HG03097 (cell line): ENCODE results near the gene SIPA1L3.
"Not testable (repeated sequence)": the region's sequence is repeated elsewhere in the genome, so short reads cannot be mapped to it uniquely, and the experiment has no call there.

ENCODE experiments used
- ATAC-seq: cut with Tn5 transposase; IDR thresholded peaks from one replicate; pipeline ENCODE4 v1.9.1; 2021; ENCODE audit not compliant: unreplicated experiment, low FRiP score

The SIPA1L3 gene

GRCh38 chr19:38015216-38015615, 108.2 kb downstream of the SIPA1L3 start:
- no peak for ATAC-seq

DNA sequence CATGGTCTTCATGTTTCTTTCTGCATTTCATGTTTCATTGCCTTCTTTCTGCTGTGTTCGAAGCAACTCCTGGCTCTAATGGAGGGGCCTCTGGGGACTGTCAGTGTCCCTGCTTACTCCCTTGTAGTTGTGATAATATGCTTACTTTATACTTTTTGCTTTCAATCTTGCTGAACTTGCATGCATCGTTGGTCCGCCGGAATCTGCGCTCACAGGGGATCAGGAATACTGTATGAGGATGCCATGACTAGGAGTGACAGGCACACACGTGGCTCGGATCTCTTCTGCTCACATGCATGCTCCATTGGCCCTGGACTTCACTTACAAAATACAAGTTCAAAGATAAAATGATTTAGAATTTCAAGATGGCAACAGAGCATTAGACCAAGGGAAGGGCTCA, 108.8 kb downstream of the SIPA1L3 start:
- ATAC-seq = no peak

- no peak for ATAC-seq
Measured at GRCh38 chr19:38017401-38018151, 110.6 kb downstream of the SIPA1L3 start.

DNA sequence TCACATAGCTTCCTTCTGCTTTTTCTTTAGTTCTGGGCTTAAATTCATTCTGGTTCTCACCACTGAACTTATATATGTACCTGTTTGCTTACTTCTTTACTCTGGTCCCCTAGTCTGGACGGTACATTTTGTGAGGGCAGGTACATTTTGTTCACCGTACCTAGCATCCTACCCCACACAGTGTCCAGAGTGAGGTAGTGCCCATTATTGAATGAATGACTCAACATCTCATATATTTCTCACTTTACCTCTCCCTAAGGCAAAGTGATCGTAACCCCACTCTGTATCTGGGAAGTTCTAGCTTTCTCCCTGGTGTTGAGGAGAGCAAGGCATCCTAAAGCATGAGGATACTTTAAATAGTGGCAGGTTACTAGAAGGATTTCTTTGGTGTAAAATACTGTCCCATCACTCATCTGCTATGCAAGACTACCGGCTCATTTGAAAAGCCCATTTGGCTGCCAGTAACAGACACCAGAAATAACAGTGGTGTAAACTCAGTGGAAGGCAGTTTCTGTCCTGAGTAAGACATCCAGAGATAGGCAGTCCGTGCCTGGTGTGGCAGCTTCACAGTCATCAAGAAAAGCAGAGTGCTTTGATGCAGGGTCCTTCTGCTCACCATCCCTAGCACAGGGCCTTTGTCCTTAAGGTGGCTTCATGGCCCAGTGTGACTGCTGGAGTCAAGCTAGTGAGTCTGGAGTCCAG, 111.8 kb downstream of the SIPA1L3 start:
- no peak for ATAC-seq

- ATAC-seq = no peak
Measured at GRCh38 chr19:38019396-38019724, 112.4 kb downstream of the SIPA1L3 start.

GRCh38 chr19:38020311-38020710, 113.3 kb downstream of the SIPA1L3 start:
- no peak for ATAC-seq

DNA sequence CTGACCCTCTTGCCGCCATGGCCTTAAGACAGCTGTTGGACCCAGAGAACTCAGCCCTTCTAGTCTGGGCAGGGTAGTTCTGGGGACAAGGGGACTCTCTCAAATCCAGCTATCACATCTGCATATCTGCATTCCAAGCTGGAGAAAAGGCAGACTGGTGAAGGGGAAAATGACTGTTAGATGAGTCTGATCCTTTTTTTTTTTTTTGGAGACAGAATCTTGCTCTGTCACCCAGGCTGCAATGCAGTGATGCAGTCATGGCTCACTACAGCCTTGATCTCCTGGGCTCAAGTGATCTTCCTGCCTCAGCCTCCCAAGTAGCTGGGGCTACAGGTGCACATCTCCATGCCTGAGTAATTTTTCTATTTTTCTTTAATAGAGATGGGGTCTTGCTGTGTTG, 114.3 kb downstream of the SIPA1L3 start:
- ATAC-seq = no peak

GRCh38 chr19:38022791-38023670, 116.0 kb downstream of the SIPA1L3 start:
- ATAC-seq = no peak

DNA sequence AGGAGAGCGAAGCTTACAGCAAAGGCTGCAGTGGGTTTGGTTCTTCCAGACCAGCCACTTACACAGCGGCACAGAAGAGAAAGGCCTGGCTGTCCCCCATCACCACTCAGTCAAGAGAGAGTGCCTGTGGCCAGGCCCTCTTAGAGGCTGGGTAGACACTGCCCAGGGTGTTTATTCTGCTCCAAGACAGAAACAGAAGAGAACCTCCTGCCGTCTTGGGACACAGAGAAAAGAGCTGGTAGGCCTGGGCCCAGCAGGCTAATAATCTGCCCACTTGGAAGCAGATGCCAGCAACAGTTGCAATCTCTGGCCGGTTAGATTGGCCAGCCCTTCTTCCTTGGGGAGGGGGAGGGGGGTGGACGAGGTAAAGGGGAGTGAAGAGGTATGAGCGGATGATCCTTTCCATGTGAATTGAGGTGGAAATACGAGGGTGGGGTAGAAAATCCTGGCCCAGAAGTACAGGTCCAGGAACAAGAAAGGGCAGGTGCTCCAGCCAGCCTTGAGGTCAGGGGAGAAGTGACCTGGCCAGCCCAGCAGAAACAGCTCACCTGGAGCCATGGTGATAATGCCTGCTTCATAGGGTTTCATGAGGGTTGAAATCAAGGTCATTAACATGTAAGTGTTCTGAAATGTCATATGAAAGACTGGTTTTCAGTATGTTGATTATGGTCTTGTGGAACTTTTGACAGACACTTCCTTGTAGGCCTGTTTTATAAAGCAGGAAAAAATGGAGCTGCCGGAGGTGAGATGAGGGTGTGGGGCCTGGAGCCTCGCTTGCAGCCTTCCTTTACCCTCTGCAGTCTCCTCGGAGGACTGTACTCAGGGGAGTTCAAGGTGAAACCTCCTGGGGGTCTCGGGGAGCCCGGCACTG, 116.9 kb downstream of the SIPA1L3 start:
- no peak for ATAC-seq

DNA sequence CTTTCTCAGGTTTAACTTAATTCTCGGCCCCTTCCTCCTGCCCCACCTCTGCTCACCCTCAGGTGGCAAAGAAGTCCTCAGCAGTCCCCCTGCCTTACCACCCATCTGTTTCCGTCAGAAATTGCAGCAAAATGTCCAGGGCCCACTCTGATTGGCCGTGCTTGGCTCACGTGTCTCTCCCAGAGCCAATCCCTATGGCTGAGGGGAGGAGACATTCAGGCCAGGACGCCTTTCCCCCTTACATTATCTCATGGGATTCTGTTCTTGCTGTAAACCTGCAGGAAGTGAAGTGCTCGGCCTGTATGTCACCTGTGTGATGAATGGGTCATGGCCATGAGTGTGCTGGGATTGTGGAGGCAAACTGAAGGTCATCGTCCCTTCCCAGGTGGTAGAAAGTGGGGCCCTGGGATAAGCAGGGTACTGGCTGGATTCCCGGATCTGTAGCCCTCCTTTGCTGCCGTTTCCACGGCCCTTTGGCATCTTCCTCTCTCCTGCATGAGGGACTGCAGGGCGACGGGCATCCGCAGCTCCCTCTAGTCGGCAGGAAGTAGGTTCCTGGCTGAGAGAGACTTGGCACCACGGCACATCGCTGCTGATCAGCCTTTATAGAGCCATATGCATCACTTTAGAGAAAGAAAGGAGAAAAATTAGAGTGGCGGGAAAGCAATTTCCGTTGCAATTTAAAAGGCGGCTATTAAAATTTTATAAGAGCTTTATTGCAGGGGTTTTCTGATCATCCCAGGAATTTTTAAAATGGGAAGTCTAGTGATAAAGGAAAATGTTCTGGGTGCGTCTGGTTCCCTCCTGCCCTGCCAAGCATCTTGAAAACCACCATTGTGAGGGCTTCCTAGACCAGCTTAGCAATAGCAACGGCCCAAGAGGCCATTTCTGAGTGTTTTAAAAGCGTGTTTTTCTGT, 118.2 kb downstream of the SIPA1L3 start:
- ATAC-seq = no peak

GRCh38 chr19:38025909-38026307, 118.9 kb downstream of the SIPA1L3 start:
- no peak for ATAC-seq

- ATAC-seq = no peak
Measured at GRCh38 chr19:38028913-38029510, 122.0 kb downstream of the SIPA1L3 start.

DNA sequence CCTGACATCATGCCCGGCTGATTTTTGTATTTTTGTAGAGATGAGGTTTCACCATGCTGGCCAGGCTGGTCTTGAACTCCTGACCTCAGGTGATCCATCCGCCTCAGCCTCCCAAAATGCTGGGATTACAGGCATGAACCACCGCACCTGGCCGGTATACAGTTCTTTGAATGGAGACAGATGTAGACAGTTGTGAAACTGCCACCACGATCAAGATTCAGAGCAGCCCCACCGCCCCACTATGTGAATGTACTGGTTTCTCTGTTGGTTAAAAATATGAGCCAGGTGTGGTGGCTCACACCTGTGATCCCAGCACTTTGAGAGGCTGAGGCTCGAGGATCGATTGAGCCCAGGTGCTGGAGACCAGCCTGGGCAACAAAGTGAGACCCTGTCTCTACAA, 123.0 kb downstream of the SIPA1L3 start:
- ATAC-seq = not testable (repeated sequence)

DNA sequence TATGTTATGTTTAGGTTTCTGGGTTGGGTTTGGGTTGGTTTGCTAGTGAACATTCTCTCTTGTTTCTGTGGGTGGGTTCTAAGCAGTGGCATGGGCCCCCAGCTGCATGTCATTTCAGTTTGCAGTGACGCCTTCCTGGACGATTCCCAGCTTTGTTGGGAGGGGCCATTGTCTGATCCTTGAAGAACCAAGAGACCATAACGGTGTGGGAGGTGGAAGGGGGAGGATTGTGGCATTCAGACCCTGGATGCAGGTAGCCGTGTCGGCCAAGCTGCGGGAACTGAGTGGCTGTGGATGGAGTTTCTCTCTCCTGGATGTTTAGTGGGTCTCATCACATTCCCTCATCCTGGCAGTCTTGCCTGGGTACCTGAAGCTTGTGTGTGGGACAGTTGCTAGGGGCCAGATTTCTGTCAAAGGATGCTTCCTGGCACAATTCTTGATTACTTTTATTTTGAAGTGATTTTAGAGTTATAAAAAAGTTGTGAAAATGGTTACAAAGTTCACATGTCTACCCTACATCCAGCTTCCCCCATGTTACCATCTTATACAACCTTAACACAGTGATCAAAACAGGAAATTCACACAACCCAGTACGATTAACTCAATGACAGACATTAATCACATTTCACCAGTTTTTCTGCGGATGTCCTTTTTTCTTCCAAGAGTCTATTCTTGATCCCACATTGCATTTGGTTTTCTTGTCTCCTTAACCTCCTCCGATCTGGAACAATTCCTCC, 123.8 kb downstream of the SIPA1L3 start:
- ATAC-seq = no peak

- ATAC-seq = no peak
Measured at GRCh38 chr19:38031423-38031770, 124.4 kb downstream of the SIPA1L3 start.

DNA sequence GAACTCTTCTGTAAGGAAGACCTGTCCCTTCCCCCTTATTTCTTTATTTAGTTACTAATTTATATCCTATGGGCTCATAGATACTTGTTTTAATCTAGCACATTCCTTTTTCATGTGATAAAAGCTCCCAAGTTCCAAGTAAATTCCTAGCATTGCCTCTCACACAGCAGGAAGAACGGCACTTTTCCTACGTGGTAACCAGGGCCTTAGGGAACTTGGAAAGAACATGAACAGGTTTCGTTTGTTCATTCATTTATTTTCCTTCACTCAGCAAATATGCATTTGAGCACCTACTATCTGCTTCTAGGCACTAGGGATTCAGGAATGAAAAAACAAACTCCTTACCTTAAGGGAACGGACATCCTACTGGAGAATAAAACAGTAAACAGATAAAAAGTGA, 125.1 kb downstream of the SIPA1L3 start:
- no peak for ATAC-seq

DNA sequence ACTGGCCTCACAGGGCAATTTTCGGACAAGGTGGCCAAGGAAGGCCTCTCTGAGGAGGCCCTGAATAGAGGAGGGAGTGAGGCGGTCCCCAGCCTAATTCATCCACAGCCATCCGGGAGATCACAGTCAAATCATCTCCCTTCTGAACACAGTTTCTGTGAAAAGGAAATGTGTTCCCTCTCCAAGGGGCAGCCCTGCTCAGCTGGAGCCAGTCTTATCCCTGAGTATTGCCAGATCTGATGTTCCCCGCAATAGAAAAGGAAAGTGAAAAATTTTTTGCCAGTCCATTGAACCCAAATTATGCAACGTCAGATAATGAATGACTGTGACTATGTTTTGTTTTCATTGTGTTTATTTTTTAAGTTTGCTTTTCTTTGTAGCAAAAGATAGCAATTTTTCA, 125.9 kb downstream of the SIPA1L3 start:
- ATAC-seq = no peak

GRCh38 chr19:38033658-38034491, 126.9 kb downstream of the SIPA1L3 start:
- ATAC-seq = no peak
